Panc1 (cell line): ENCODE measurements around the gene PPP1R13L. TPM values are rescaled to one million over a fixed set of nuclear protein-coding genes. Genes with fewer than 3 reads are reported as not detected.

Experiments
- ATAC-seq: fragments of 200-7000 bp; cut with Tn5 transposase; 2 replicates; pipeline ENCODE4 v1.9.1; 2020; ENCODE audit warnings: mild to moderate bottlenecking, moderate library complexity
- BruUV-seq: library from RNA; stranded (reverse); fragments of 400-500 nt; replicated peaks from 2 replicates; lab custom pipeline; 2021; lab: Mats Ljungman, UMichigan
- CTCF ChIA-PET: fragments of 300-600 bp; sonication (Branson Sonifier 250); formaldehyde crosslinking; loops from one replicate; lab custom pipeline; 2022; ENCODE audit warnings: antibody characterized with exemption; lab: Charles Lee
- POLR2A ChIA-PET: fragments of 300-600 bp; sonication (Branson Sonifier 250); formaldehyde crosslinking; loops from one replicate; lab custom pipeline; 2022; ENCODE audit warnings: antibody characterized with exemption; lab: Charles Lee
- DNase-seq: peaks from one replicate; pipeline ENCODE4 v3.0.0-alpha.2; 2010; ENCODE audit warnings: low read depth, low spot score
- H3K27ac ChIP-seq: 2 replicates; pipeline ENCODE4 v1.5.1; 2011; ENCODE audit warnings: mild to moderate bottlenecking, low read length, inconsistent platforms
- H3K27me3 ChIP-seq: fragments of 200-500 bp; sonication (Bioruptor generic); 2 replicates; pipeline ENCODE4 v1.6.0; 2014; ENCODE audit warnings: low read length, inconsistent platforms; ENCODE audit not compliant: control insufficient read depth, insufficient read depth
- H3K36me3 ChIP-seq: fragments of 200-500 bp; sonication (Bioruptor generic); 2 replicates; pipeline ENCODE4 v1.5.1; 2014; ENCODE audit warnings: inconsistent platforms, mild to moderate bottlenecking, low read length, moderate library complexity; ENCODE audit not compliant: control insufficient read depth, insufficient read depth
- H3K4me1 ChIP-seq: 2 replicates; pipeline ENCODE4 v1.5.1; 2011; ENCODE audit warnings: inconsistent platforms, mild to moderate bottlenecking, low read length, moderate library complexity; ENCODE audit not compliant: control insufficient read depth, insufficient read depth
- H3K4me3 ChIP-seq, 2 experiments: 2 replicates each; pipeline ENCODE4 v1.5.1; 2011 to 2012; ENCODE audit warnings: low read depth in 2 of 2, low read length in 2 of 2, mild to moderate bottlenecking in 2 of 2, inconsistent platforms in 1 of 2, moderate library complexity in 1 of 2
- H3K9me3 ChIP-seq: fragments of 200-500 bp; sonication (Bioruptor generic); 2 replicates; pipeline ENCODE4 v1.5.1; 2014; ENCODE audit warnings: low read depth, mild to moderate bottlenecking, inconsistent platforms, low read length, moderate library complexity; ENCODE audit not compliant: control insufficient read depth, insufficient read depth
- CTCF ChIP-seq: fragments of 450-650 bp; IDR thresholded peaks from 2 replicates; pipeline ENCODE4 v1.5.1; 2017; ENCODE audit warnings: mild to moderate bottlenecking
- POLR2AphosphoS5 ChIP-seq: IDR thresholded peaks from 2 replicates; pipeline ENCODE4 v1.6.1; 2012; ENCODE audit warnings: mild to moderate bottlenecking, low read depth, low read length, moderate library complexity
- REST ChIP-seq, 2 experiments: IDR thresholded peaks; 2 replicates each; pipeline ENCODE4 v1.6.1; 2011 to 2012; ENCODE audit warnings: low read depth in 2 of 2, control low read depth in 1 of 2, low read length in 1 of 2, mild to moderate bottlenecking in 1 of 2, moderate library complexity in 1 of 2; ENCODE audit not compliant: insufficient read depth in 1 of 2
- SIN3A ChIP-seq: IDR thresholded peaks from 2 replicates; pipeline ENCODE4 v1.6.1; 2012; ENCODE audit warnings: low read depth, mild to moderate bottlenecking, low read length, moderate library complexity, borderline replicate concordance; ENCODE audit not compliant: insufficient read depth
- TCF7L2 ChIP-seq: IDR thresholded peaks from 2 replicates; pipeline ENCODE4 v1.6.1; 2011; ENCODE audit warnings: mild to moderate bottlenecking, low read depth, low read length, inconsistent platforms
- in situ Hi-C: cut with HindIII; loops from 2 replicates; pipeline ENCODE4 v1.10.0; 2016; ENCODE audit warnings: low sequenced_read_pairs, low pct_unique_long_range_greater_than_20kb
- intact Hi-C: fragments of 100-400 bp; cut with micrococcal nuclease; formaldehyde crosslinking; loops from one replicate; pipeline ENCODE4 v1.10.0; 2022; ENCODE audit not compliant: unreplicated experiment
- total RNA-seq: library from RNA; stranded (reverse); gene quantifications from one replicate; pipeline ENCODE4 v1.2.1, GENCODE V29; 2021; ENCODE audit not compliant: unreplicated experiment

Gene PPP1R13L
- total RNA-seq, 1 experiment from 2014 or later, result 39.1 TPM

- POLR2A ChIA-PET, result no interaction called here
- CTCF ChIA-PET, result no interaction called here
- in situ Hi-C loops, result no loop called here
- Histone ChIP-seq H3K27ac (no peak overlapping the region), H3K4me1 (no peaks in the 10 kb centered on the region), H3K36me3 (no peaks in the 10 kb centered on the region; the same call in 1 of the 2 replicates), H3K27me3 (no peaks in the 10 kb centered on the region), H3K4me3 (no peak overlapping the region), H3K9me3 (no peaks in the 10 kb centered on the region)
- ATAC-seq, result no peak
- BruUV-seq, result no TSS peak
- intact Hi-C loops, result no loop called here
- no peak for TF ChIP-seq SIN3A
- no peak for TF ChIP-seq TCF7L2
- no peak for TF ChIP-seq CTCF
- no peak for TF ChIP-seq REST (IDR thresholded peaks at IDR 0.05; ENCODE audit: insufficient read depth in 1 of 2, low read depth in 2 of 2, low read length in 1 of 2)
- no peak for TF ChIP-seq POLR2AphosphoS5
- DNase-seq, result no peak
Measured at GRCh38 chr19:45356760-45357444, 48.0 kb downstream of the PPP1R13L start.

GRCh38 chr19:45355910-45356309 is 49.0 kb downstream of the PPP1R13L start:
- Histone ChIP-seq H3K27me3 (no peaks in the 10 kb centered on the region), H3K27ac (no peak overlapping the region), H3K4me3 (no peak overlapping the region), H3K36me3 (no peaks in the 10 kb centered on the region; the same call in 1 of the 2 replicates), H3K9me3 (no peaks in the 10 kb centered on the region), H3K4me1 (no peaks in the 10 kb centered on the region)
- ATAC-seq (no peak), DNase-seq (no peak)
- TF ChIP-seq REST (IDR thresholded peaks at IDR 0.05; ENCODE audit: insufficient read depth in 1 of 2, low read depth in 2 of 2, low read length in 1 of 2) (no peak), CTCF (no peak), SIN3A (no peak), TCF7L2 (no peak), POLR2AphosphoS5 (no peak)
- CTCF ChIA-PET, result no interaction called here
- POLR2A ChIA-PET, result no interaction called here
- no TSS peak for BruUV-seq
- intact Hi-C loops (no loop called here), in situ Hi-C loops (no loop called here)
